NCI-H1105 treated with DMSO at 0.1 percent for 48 hours (cell line): ENCODE results near the gene LCE3E.

Experiments
- DNase-seq: peaks from one replicate; lab custom pipeline; 2025; lab: John Stamatoyannopoulos, UW

Gene LCE3E

GRCh38 chr1:152516082-152516481, 50.5 kb downstream of the LCE3E start:
- DNase-seq: no peak
